Fibroblast of skin of right quadriceps (primary cell): ENCODE data around the gene TRIM3.

Source experiments
- DNase-seq: peaks from one replicate; pipeline ENCODE4 v3.0.0-alpha.2; 2013

TRIM3 gene

DNA sequence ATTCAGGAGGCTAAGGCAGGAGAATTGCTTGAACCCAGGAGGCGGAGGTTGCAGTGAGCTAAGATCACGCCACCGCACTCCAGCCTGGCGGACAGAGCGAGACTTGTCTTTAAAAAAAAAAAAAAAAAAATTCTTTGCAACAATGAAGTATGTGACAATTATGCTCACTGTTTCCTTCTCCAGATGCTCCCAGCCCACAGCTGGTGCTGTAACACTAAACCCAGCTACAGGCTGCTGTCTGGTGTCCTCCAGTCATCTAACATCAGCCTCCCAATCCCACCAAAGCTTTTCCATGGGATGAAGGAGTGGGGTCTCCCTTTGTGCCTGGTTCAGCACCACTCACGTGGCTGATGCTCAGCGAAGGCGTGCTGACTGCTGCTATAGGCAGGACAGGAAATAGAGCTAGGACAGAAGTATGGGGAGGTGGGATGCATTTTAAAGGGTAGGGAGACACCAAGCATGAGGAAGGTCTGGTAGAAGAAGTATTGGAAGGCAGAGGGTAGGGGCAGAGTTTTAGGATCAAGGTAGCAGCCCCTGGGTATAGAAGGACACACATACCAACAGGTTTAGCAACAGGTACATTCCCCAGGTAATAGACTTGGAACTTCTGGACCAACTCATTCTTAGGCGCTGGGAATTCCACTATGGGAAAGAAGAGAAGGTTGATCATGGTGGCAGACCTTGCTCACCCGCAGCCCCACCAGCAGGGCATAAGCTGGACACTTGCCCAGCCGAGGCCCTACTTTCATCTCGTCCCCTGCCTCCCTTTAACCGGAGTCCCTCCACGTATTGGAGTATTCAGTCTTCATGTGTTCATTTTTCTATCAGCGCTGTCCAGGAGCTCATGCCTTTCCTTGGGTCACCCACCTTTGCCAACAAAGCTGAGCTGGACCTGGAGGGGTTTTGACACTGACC is 73.1 kb downstream of the TRIM3 start:
- DNase-seq, result no peak
